Measurements from ENCODE around the gene LAMB1. TPM values are rescaled to one million over a fixed set of nuclear protein-coding genes. Genes with fewer than 3 reads are reported as not detected.
"Not testable (repeated sequence)": the region's sequence is repeated elsewhere in the genome, so short reads cannot be mapped to it uniquely, and the experiment has no call there.

LAMB1 gene
- total RNA-seq, 1 experiment from 2014 or later, result 147 TPM

GRCh38 chr7:107946451-107946850 lies 56.5 kb downstream of the LAMB1 start:
- peak; percentile 33 for DNase-seq (ENCODE audit: low read depth)

GRCh38 chr7:107945332-107945731 lies 57.6 kb downstream of the LAMB1 start:
- DNase-seq (ENCODE audit: low read depth), result peak; percentile 81

- no peak for DNase-seq (ENCODE audit: low read depth)
Observed at GRCh38 chr7:107944411-107945169, 58.4 kb downstream of the LAMB1 start.

GRCh38 chr7:107943018-107943417 lies 59.9 kb downstream of the LAMB1 start:
- DNase-seq (ENCODE audit: low read depth), result no peak

GRCh38 chr7:107940951-107941350 lies 62.0 kb downstream of the LAMB1 start:
- DNase-seq (ENCODE audit: low read depth), result no peak

- DNase-seq (ENCODE audit: low read depth), result peak; percentile 93
Observed at GRCh38 chr7:107939573-107940489, 63.1 kb downstream of the LAMB1 start.

- DNase-seq (ENCODE audit: low read depth), result peak; percentile 59
Observed at GRCh38 chr7:107938456-107939250, 64.3 kb downstream of the LAMB1 start.

- DNase-seq (ENCODE audit: low read depth), result no peak
Observed at GRCh38 chr7:107937531-107937930, 65.4 kb downstream of the LAMB1 start.

- no peak for DNase-seq (ENCODE audit: low read depth)
Observed at GRCh38 chr7:107936312-107936711, 66.6 kb downstream of the LAMB1 start.

GRCh38 chr7:107934991-107935770 lies 67.8 kb downstream of the LAMB1 start:
- peak; percentile 76 for DNase-seq (ENCODE audit: low read depth)

- DNase-seq (ENCODE audit: low read depth), result no peak
Observed at GRCh38 chr7:107933386-107934013, 69.5 kb downstream of the LAMB1 start.

- no peak for DNase-seq (ENCODE audit: low read depth)
Observed at GRCh38 chr7:107932805-107933204, 70.2 kb downstream of the LAMB1 start.

- no peak for DNase-seq (ENCODE audit: low read depth)
Observed at GRCh38 chr7:107931740-107932515, 71.0 kb downstream of the LAMB1 start.

GRCh38 chr7:107926481-107926880 lies 76.5 kb downstream of the LAMB1 start:
- DNase-seq (ENCODE audit: low read depth), result no peak

GRCh38 chr7:107924841-107925504 lies 78.0 kb downstream of the LAMB1 start:
- peak; percentile 82 for DNase-seq (ENCODE audit: low read depth)

- DNase-seq (ENCODE audit: low read depth), result no peak
Observed at GRCh38 chr7:107922886-107923285, 80.1 kb downstream of the LAMB1 start.

- not testable (repeated sequence) for DNase-seq (ENCODE audit: low read depth)
Observed at GRCh38 chr7:107921826-107922225, 81.1 kb downstream of the LAMB1 start.

- DNase-seq (ENCODE audit: low read depth), result peak; percentile 26
Observed at GRCh38 chr7:107920048-107920772, 82.8 kb downstream of the LAMB1 start.

- DNase-seq (ENCODE audit: low read depth), result no peak
Observed at GRCh38 chr7:107918948-107919347, 84.0 kb downstream of the LAMB1 start.

Data from RPMI7951 (cell line).